GM19452 (cell line): ENCODE measurements around the gene LACTB.
"Not testable (repeated sequence)": the region's sequence is repeated elsewhere in the genome, so short reads cannot be mapped to it uniquely, and the experiment has no call there.

Source experiments
- ATAC-seq: cut with Tn5 transposase; IDR thresholded peaks from one replicate; pipeline ENCODE4 v1.9.1; 2021; ENCODE audit not compliant: unreplicated experiment

LACTB gene

GRCh38 chr15:63089260-63090043, 32.2 kb upstream of the LACTB start:
- ATAC-seq: no peak

- no peak for ATAC-seq
Observed at GRCh38 chr15:63090472-63090871, 31.2 kb upstream of the LACTB start.

- ATAC-seq: no peak
Observed at GRCh38 chr15:63090887-63091286, 30.8 kb upstream of the LACTB start.

GRCh38 chr15:63091679-63092446, 29.8 kb upstream of the LACTB start:
- no peak for ATAC-seq

- ATAC-seq: no peak
Observed at GRCh38 chr15:63093486-63094205, 28.0 kb upstream of the LACTB start.

- ATAC-seq: no peak
Observed at GRCh38 chr15:63094495-63094931, 27.1 kb upstream of the LACTB start.

- ATAC-seq: no peak
Observed at GRCh38 chr15:63096178-63096577, 25.5 kb upstream of the LACTB start.

GRCh38 chr15:63098901-63099300, 22.8 kb upstream of the LACTB start:
- ATAC-seq: not testable (repeated sequence)

GRCh38 chr15:63099581-63099980, 22.1 kb upstream of the LACTB start:
- not testable (repeated sequence) for ATAC-seq

- ATAC-seq: no peak
Observed at GRCh38 chr15:63103416-63103815, 18.2 kb upstream of the LACTB start.

- ATAC-seq: no peak
Observed at GRCh38 chr15:63104727-63105126, 16.9 kb upstream of the LACTB start.

GRCh38 chr15:63105354-63105753, 16.3 kb upstream of the LACTB start:
- ATAC-seq: not testable (repeated sequence)

GRCh38 chr15:63107895-63108546, 13.6 kb upstream of the LACTB start:
- no peak for ATAC-seq

GRCh38 chr15:63109498-63109897, 12.2 kb upstream of the LACTB start:
- no peak for ATAC-seq

- no peak for ATAC-seq
Observed at GRCh38 chr15:63109920-63110319, 11.7 kb upstream of the LACTB start.

GRCh38 chr15:63110428-63111026, 11.1 kb upstream of the LACTB start:
- no peak for ATAC-seq

GRCh38 chr15:63111481-63111880, 10.2 kb upstream of the LACTB start:
- no peak for ATAC-seq

GRCh38 chr15:63112871-63113270, 8.8 kb upstream of the LACTB start:
- no peak for ATAC-seq

GRCh38 chr15:63114465-63114864, 7.2 kb upstream of the LACTB start:
- ATAC-seq: no peak

- no peak for ATAC-seq
Observed at GRCh38 chr15:63118854-63119253, 2.8 kb upstream of the LACTB start.
